Keratinocyte (primary cell): ENCODE results near the gene GRAMD1B.

ENCODE experiments used
- EZH2 ChIP-seq: IDR thresholded peaks from one replicate; pipeline ENCODE4 v1.6.1; 2012; ENCODE audit warnings: inconsistent platforms, mild to moderate bottlenecking, low read length, moderate library complexity
- TF ChIP-seq, protein P1 (sequence below), 3 experiments: IDR thresholded peaks in 1 of 3; conservative IDR thresholded peaks in 1 of 3; optimal IDR thresholded peaks in 1 of 3; 2 replicates in 2 of 3; 3 replicates in 1 of 3; pipeline versions ENCODE3 to v1.5.1; 2011; ENCODE audit warnings: low read length in 3 of 3, mild to moderate bottlenecking in 3 of 3, moderate library complexity in 2 of 3, control low read depth in 1 of 3, inconsistent platforms in 1 of 3; ENCODE audit not compliant: insufficient read depth in 2 of 3; ENCODE audit errors: extremely low read depth in 1 of 3

DNA sequence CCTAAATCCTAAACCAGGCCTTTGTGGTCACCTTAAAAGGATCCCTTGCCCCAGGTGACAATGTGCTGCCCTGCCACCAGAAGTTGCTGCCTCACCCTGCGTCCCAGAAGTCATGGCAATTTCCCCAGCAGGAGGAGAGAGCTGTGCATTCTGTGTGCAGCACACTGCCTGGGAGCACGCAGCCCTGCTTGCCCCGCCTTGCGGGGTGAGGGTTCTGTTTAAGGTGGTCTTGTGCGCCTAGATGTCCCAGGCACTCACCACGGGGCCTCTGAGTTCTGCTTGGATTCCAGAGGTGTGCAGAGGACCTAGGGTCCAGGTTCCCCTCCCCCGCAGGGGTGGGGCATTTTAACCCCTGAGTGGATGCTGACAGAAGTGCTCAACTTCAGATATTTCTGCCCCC, 95.0 kb downstream of the GRAMD1B start:
- TF ChIP-seq, protein P1, sequence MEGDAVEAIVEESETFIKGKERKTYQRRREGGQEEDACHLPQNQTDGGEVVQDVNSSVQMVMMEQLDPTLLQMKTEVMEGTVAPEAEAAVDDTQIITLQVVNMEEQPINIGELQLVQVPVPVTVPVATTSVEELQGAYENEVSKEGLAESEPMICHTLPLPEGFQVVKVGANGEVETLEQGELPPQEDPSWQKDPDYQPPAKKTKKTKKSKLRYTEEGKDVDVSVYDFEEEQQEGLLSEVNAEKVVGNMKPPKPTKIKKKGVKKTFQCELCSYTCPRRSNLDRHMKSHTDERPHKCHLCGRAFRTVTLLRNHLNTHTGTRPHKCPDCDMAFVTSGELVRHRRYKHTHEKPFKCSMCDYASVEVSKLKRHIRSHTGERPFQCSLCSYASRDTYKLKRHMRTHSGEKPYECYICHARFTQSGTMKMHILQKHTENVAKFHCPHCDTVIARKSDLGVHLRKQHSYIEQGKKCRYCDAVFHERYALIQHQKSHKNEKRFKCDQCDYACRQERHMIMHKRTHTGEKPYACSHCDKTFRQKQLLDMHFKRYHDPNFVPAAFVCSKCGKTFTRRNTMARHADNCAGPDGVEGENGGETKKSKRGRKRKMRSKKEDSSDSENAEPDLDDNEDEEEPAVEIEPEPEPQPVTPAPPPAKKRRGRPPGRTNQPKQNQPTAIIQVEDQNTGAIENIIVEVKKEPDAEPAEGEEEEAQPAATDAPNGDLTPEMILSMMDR (optimal IDR thresholded peaks at IDR 0.05 in 1 of 3, IDR thresholded peaks at IDR 0.05 in 1 of 3, conservative IDR thresholded peaks at IDR 0.05 in 1 of 3; ENCODE audit: extremely low read depth in 1 of 3, insufficient read depth in 2 of 3, low read length in 3 of 3) = no peak
- no peak for TF ChIP-seq EZH2
